Measurements from ENCODE around the gene REEP5.
A peak's percentile ranks its signal among the peaks of the same experiment; 100 is the strongest.
"Not testable (repeated sequence)": the region's sequence is repeated elsewhere in the genome, so short reads cannot be mapped to it uniquely, and the experiment has no call there.

REEP5 gene

DNA sequence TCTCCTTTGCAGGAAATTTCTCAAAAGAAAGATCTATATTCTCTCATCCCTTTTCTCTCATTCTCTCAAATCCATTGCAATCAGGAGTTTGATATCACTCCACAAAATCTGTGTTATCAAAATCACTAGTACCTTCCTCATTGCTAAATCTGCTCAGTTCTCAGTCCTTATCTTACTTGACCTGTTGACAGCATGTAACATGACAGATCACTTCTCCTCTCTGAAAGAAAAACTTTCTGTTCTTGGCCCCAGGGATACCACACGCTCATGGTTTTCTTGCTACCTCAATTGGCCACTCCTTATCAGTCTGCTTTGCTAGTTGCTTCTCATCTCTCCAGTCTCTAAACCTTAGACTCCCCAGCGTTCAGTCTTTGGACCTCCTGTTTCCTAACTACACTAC, 38.8 kb downstream of the REEP5 start:
- no peak for DNase-seq

DNA sequence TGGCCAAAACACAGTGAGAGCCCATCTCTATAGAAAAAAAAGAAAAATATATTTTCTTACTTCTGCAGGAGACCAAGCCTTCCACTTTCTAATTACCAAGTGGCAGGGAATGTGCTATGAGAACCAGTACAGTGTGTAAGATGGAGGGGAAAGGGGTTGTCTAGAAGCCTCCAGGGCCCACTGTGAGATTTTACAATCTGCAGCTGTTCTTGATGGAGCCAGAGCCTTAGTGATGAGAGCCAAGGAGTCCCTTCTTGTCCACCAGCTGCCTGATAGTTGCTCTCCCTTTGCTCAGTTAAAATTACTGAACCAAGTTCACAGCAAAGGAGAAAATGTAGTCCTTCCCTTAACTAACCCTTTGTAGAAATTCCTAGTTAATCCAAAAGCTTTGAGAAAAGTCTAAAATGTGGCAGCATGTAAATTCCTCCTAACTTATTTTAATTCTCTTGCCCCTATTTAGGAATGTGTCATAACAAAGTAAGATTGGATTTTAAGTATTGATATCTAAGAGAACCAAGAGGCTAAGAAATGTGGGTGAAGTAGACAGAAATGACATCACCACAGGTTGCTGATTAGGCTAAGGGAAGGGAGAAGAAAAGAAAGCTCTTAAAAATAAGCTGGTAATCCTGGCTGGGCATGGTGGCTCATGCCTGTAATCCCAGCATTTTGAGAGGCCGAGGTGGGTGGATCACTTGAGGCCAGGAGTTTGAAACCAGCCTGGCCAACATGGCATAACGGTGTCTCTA, 41.6 kb downstream of the REEP5 start:
- no peak for DNase-seq

DNA sequence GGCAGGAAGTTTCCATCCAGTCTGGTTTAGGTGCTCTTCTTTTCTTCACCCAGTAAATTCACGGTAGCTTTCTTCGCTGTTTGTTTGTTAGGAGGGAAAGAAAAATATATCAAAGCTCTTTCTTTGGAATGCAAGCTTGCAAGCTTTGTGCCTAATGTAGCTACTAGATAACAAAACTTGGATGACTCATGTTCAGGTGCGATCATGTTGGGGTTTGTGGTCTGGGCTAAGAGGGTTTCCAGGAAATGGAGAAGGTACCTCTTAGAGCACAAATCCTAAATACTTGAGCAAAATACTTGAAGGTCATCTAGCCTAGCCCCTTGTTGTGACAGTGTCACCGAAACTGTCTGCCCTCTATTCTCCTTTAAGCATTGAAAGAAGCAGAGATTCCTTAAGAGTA, 43.3 kb downstream of the REEP5 start:
- DNase-seq = no peak

DNA sequence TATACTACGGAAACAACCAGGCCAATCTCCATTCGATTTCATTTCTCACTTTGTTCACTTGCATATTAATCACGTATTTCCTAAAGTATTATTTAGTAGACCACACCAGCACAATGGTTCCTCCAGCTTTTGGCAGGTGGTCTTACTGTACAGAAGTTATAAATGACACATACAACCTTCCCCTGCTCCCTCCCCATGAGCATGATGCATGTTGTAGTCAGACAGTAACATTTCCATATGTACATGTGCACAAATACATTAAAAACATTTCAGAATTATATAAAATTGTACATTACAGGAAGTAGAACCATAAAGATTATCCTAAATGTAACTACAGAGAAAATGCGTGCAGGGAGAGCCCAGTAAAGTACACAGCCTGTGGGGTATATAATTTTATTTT, 43.9 kb downstream of the REEP5 start:
- no peak for DNase-seq

DNA sequence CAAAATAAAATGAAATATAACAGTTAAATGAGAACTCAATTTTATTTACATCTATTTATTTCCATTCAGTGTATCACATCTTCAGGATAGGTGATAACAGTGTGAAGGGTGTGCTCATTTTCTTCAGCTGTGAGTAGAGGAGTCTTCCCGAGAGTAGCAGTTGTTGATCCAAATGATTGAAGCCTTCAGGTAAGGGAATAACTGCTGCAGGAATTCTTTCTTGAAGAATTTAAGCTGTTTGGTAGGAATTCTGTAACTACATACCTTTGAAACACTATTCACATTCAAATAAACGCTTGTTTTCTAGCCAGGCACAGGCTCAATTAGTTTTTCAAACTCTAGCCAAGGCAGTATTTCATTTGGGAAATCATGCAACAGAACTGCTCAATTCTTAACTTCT, 45.7 kb downstream of the REEP5 start:
- DNase-seq = no peak

DNA sequence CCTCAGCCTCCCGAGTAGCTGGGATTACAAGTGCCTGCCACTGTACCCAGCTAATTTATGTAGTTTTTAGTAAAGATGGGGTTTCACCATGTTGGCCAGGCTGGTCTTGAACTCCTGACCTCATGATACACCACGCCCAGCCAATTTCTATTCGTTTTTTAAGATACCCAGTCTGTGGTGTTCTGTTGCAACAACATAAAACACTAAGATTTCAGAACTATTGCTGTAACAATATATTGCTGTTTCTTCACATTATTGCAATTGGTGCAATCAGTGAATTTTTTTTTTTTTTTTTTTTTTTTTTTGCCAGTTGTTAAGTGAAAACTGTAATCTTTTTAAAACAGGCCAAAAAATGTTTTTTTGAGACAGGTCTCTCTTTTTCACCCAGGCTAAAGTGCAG, 51.1 kb downstream of the REEP5 start:
- no peak for DNase-seq

DNA sequence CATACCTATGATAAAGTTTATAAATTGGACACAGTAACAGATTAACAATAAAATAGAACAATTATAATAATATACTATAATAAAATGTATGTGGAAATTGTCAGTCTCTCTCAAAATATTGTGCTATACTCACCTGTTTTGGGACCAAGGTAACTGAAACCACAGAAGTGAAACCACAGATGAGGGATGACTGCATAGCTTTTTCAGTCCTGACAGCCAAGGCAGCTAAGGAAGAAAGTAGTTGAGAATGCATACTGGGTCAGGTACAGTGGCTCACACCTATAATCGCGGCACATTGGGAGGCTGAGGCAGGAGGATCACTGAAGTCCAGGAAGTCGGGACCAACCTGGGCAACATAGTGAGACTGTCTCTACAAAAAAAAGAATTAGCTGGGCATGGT, 52.1 kb downstream of the REEP5 start:
- DNase-seq = no peak

DNA sequence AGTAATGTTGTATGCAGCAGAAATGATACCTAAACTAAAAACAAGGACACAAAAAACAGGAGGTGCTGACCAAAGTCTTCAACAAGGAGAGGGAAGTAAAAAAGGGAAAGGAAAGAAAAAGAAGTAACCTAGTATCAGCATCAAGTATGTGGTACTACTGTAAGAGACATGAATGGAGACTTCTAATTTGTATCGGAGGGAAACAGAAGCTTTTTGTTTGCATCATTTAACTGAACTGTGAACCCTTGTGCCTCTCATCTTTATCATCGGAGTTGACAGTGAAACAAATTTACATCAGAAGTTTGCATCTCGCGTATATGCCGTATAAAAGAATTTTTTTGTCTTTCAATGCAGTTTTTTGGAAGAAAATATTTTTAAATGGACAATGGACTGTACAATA, 54.6 kb downstream of the REEP5 start:
- no peak for DNase-seq

DNA sequence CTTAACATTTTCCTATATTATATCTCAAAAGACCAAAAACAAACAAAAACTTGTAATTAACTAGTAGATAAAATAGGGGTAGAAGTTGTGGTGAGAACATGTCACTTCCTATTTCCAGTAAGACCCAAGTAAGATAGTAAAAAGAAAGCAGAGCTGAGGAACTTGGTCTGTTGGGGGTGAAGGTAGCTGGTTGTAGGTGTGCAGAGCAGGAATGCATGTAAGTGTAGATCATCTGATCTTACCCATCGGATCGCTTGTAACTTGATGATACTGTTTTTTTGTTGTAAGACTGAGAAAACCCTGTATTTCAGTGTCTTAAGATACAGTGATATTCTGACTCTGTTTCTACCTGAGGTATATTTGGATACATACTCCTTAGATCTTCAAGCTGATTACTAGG, 55.3 kb downstream of the REEP5 start:
- DNase-seq = no peak

DNA sequence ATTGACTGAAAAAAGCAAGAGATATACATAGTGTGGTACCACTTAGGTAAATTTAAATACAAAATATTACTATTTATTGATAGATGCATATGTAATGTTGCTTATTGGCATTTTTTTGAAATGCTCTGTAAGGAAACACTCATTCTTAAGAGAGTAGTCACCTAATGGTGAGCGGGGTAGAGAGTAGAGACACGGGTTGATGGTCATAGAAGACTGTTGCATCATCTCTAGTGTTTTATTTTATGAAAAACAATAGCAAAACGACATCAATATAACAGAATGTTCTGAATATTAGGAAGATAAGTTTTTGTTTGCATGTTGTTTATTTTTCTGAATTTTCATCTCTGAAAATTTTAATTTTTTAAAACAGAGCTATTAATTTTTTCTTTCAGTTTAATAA, 56.9 kb downstream of the REEP5 start:
- DNase-seq = no peak

DNA sequence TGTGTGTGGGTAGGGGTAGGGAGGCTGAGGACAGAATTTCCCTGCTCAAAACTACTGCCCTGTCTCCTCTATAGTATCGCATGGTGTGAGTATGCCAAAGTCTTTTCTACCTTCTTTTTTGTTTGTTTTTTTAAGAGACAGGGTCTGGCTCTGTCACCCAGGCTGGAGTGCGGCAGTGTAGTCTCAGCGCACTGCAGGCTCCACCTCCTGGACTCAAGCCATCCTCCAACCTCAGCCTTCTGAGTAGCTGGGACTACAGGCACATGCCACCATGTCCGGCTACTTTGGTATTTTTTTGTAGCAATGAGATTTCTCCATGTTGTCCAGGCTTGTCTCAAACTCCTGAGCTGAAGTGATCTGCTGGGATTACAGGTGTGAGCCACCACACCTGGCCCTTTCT, 58.5 kb downstream of the REEP5 start:
- no peak for DNase-seq

DNA sequence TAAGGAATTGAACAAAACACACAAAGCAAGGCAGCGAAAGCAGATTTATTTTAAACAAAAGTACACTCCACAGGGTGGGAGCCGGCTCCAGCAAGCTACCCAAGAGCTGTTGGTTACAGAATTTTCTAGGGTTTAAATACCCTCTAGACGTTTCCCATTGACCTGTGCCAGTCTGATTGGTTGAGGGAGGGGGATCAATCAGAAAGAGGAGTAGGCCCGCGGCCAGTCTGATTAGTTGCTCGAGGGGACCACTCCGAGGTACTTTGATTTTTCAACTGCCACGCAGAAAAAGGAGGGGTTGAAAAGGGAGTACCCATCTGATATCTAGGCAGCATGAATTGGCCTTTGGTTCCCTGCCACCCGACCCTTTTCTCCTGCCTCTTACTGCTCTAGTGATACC, 59.9 kb downstream of the REEP5 start:
- no peak for DNase-seq

DNA sequence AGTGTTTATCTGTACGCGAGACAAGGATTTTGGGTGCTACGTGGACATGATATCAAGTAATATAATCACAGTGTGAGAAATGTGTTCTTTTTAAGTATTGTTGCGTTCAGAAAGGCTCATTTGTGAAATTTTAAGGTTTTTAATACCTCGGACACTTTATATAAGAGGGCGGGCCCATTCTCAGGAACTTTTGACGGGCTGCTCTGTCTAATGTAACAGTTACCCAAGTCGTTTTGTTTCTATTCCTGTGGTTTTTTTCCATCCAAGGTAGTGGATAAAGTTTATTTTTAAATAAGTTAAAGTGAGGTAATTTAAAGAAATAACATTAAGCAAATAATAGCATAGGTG, 60.4 kb downstream of the REEP5 start:
- DNase-seq = no peak

DNA sequence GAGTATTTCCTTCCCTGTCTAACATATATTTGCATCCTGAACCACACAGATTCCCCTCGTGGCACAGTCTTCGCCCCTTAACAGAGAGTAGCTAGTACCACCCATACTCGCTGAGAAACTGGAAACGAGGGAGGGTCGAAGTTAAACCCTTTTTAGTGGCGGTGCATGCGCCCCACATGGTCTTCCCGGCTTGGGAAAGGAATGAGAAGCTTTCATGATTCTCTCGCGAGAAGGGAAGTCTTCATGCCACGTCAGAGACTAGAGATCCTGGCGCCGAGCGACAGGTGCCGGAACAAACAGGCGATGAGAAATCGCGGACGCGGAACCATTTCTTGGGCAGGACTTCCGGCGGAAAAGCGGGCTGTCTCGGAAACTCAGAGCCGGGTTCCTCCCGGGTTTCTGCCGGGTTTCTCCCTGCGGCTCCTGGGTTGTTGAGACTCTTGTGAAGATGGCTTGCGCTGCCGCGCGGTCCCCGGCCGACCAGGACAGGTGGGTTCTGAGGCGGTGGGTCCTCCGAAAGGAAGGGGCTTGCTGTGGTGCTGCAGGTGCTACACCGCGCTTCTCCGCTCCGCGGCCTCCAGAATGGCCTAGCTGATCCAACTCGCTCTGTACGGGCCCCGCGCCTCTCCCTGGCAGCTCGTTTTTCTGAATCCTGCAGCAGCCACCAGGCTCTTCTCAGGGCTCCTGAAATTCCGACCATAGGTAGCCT, 60.9 kb downstream of the REEP5 start, which contains the start of gene SRP19:
Gene SRP19, plus strand, starts transcription at position 359 of the 709 bp plus-strand sequence. Its CDS starts 90 bp downstream, at position 449.
- DNase-seq = peak; percentile 95

DNA sequence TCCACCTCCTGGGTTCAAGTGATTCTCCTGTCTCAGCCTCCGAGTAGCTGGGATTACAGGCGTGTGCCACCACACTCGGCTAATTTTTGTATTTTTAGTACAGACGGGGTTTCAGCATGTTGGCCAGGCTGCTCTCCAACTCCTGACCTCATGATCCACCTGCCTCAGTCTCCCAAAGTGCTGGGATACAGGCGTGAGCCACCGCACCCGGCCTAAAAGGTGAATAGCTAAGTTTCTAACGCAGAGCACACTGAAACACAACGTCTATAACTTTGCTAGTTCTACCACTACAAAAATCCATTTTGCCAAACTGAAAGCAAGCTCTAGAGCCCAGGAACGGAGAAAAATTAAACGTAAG, 61.5 kb downstream of the REEP5 start:
- not testable (repeated sequence) for DNase-seq

DNA sequence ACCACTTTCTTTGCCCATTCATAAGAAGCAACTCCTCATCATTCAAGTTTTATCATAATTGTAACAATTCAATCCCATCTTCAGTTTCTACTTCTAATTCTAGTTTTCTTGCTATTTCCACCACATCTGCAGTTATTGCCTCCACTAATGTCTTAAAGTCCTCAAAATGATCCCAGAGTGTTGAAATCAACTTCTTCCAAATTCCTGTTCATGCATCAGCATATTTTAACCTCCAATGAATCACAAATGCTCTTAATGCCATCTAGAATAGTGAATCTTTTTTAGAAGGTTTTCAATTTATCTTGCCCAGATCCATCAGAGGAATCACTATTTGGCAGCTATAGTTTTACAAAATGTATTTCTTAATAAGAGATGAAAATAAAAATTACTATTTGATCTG, 64.2 kb downstream of the REEP5 start:
- no peak for DNase-seq

DNA sequence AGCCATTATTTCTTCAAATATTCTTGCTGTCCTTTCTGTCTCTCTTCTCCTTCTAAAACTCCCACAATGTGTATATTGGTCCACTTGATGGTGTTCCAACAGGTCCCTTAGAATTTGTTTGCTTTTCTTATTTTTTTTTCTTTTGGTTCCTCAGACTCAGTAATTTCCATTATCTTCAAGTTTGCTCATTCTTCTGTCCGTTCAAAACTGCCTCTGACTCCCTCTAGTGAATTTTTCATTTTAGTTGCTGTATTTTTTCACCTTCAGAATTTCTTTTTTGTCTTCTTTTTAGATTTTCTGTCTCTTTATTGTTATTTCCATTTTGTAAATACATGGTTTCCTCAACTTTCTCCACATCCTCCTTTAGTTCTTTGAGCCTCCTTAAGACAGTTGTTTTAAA, 67.4 kb downstream of the REEP5 start:
- no peak for DNase-seq

DNA sequence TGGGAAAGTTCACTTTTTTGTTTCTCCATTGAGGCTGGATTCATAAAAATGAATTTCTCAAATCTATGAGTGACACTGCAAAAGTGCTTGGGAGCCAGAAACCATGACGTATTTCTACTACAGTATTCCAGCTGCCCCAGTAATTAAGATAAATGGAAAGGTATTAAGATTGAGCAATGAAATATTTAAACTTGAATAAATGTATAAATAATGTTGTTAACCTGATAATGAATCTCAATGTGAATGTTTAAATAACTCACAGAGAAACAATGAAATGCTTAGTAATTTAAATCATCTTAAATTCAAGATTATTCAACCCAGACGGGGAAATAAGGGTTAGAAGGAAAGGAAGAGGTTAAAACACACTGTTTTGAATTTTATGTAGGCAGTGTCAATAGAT, 72.1 kb downstream of the REEP5 start:
- DNase-seq = no peak

DNA sequence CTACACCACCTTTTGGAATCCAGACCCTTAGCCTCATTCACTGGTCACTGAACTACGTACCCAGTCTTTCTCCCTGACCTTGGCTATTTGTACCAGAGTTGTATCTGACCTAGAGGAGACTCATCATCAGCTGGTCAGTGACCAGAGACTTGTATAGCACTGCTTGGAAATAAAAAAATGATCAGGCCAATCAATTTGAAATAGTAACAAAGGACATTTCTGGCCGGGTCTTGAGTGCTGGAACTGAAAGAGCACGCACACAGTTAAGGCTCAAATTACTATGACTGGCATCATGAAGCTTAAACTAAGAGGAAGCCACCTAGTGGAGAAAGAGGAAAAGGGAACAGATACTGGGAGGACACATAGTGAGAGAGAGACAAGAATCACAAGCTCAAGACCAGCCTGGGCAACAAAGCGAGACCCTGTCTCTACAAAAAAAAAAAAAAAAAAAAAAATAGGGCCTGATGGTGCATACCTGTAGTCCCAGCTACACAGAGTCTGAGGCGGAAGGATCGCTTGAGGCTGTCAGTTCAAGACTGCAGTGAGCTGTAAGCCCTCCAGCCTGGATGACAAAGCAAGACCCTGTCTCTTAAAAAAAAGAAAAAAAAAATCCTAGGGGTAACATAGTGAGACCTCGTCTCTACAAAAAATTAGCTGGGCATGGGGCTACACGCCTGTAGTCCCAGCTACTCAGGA, 73.8 kb downstream of the REEP5 start:
- peak; percentile 71 for DNase-seq

DNA sequence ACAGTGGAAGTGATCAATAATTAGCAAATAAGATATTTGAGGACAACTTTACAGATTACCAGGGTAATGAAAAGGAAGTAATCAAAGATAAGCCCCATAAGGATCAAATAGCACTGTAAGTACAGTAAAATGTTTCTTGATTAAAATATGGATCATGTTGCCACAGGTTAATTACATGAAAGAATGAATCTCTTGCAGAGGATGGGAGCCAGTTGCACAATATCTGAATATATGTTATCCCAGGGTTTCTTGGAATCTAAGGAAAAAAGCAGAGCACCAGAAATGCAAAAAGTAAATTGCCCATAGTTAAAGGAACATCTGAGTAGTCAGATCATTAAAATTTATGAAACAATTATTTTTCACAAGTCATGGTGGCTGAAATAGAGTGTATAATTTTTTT, 74.7 kb downstream of the REEP5 start:
- DNase-seq = no peak

DNA sequence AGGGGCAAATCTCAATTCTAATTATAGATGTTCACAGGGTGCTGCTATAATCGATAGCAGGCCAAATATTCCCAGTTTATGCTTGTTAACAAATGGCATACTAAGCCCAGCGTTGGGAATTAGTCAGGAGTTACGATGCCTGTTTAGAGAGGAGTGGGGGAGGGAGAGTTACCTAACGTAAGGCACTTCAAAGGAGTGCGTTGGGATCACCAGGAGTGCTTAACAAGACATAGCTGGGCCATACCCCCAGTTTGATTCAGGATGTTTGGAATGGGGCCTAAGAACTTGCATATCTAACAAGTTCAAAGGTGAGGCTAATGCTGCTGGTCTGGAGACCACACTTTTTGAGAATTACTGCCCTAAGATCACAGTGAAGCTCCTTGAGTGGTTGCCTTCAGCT, 75.5 kb downstream of the REEP5 start:
- DNase-seq = no peak

DNA sequence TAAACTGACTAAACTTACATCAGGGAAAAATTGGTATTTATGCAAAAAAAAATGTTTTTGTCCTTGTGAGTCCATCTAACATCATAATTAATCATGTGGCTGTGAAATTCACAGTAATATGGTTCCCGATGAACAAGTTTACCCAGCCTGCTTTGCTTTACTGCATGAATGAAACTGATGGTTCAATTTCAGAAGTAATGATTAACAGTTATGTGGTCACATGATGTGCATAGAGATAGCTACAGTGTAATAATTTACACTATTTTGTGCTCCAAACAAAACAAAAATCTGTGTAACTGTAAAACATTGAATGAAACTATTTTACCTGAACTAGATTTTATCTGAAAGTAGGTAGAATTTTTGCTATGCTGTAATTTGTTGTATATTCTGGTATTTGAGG, 77.5 kb downstream of the REEP5 start:
- DNase-seq = no peak

DNA sequence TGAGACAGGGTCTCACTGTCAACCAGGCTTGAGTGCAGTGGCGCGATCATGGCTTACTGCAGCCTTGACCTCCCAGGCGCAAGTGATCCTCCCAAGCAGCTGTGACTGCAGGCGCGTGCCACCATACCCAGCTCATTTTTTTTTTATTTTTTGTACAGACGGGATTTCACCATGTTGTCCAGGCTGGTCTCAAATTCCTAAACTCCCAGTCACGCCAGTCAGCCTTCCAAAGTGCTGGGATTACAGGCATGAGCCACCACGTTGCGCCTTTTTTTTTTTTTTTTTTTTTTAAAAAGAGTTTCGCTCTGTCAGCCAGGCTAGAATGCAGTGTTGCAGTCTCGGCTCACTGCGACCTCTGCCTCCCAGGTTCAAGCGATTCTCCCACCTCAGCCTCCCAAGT, 88.1 kb downstream of the REEP5 start:
- DNase-seq = no peak

DNA sequence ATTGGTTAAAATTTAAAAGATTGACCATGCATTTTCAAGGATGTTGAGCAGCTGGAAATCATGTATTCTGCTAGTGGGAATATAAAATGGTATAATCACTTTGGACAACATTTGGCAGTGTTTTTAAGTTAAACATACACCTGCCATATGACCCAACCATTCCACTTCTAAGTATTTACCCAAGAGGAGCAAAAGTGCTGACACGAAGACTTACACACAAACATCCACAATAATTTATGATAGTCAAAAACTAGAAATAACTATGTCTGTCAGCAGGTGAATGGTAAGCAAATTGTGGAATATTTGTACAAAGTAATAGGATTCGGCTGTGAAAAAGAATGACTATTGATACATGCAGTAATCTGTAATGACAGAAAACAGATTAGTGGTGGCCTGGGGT, 91.6 kb downstream of the REEP5 start:
- no peak for DNase-seq

Data from DMS 273 treated with DMSO at 0.1 percent for 48 hours (cell line).